Pancreas (tissue), 10 donors: ENCODE data around the gene CTSA. TPM values are rescaled to one million over a fixed set of nuclear protein-coding genes. Genes with fewer than 3 reads are reported as not detected.

Source experiments
- ATAC-seq, 4 donors: fragments of 200-7000 bp; cut with Tn5 transposase; one replicate each; pipeline versions ENCODE4 v1.8.0 to v1.9.1; 2020; ENCODE audit warnings: mild to moderate bottlenecking in 4 of 4, moderate library complexity in 4 of 4
- DNase-seq, 6 donors: peaks; one replicate each; pipeline ENCODE4 v3.0.0-alpha.2; 2020
- FAIRE-seq: peaks from 2 replicates; lab custom pipeline; 2012; peaks lifted over from hg19 to GRCh38; lab: Jason Lieb, UNC
- H3K27ac ChIP-seq, 4 donors: fragments of 200-600 bp; sonication (generic); 1 replicate in 3 of 4; 2 replicates in 1 of 4; pipeline versions ENCODE4 v1.5.0 to v1.8.0; 2020
- H3K27me3 ChIP-seq, 4 donors: fragments of 200-600 bp; one replicate each; pipeline ENCODE4 v1.8.0; 2021
- H3K36me3 ChIP-seq, 3 donors: fragments of 200-600 bp; sonication (generic) in 1 of 3; one replicate each; pipeline versions ENCODE4 v1.5.0 to v1.8.0; 2020 to 2021
- H3K4me1 ChIP-seq, 3 donors: fragments of 200-600 bp; one replicate each; pipeline ENCODE4 v1.8.0; 2021
- H3K4me3 ChIP-seq, 4 donors: fragments of 200-600 bp; sonication (generic) in 2 of 4; one replicate each; pipeline versions ENCODE4 v1.5.0 to v1.8.0; 2020 to 2021
- H3K9me3 ChIP-seq, 4 donors: fragments of 200-600 bp; one replicate each; pipeline ENCODE4 v1.8.0; 2021
- CTCF ChIP-seq, 4 donors: fragments of 200-600 bp; sonication (generic) in 3 of 4; IDR thresholded peaks; one replicate each; pipeline versions ENCODE4 v1.5.0 to v1.8.0; 2021; ENCODE audit warnings: antibody characterized with exemption in 4 of 4
- WGBS, 2 donors: extraction: QIAGEN DNeasy Blood & Tissue Kit; methylation state at CpG; one replicate each; pipeline ENCODE4 v1.1.7; 2013; 5-methylcytosine and 5-hydroxymethylcytosine counted together
- intact Hi-C, 3 donors: fragments of 100-400 bp; cut with DNase I; formaldehyde crosslinking; loops; one replicate each; pipeline versions ENCODE4 v1.11.1 to v1.14.2; 2022
- polyA plus RNA-seq, 2 donors: library from polyadenylated mRNA; stranded (reverse); fragments of 200-250 nt; gene quantifications; one replicate each; pipeline ENCODE4 v1.2.3, GENCODE V29; 2013
- total RNA-seq, 6 donors: library from RNA; stranded (reverse); fragmentation: NEBNext Ultra II Directional in 4 of 6; extraction: Animal tissue kit (Norgen Biotek cat#: 25700) in 4 of 6; gene quantifications; one replicate each; pipeline versions ENCODE4 v1.2.1 to v1.2.4, GENCODE V29; 2021 to 2023
- donor health status: healthy with polysubstance abuse.
- donor health status: DM: no; HTN: no; CAD: no; lungs with moderate emphysema.
- donor health status: DM: no; HTN: no; CAD: no.
- donor health status: control.
- donor health status: control.
- donor health status: Bipolar disorder and iron deficiency.
- donor health status: DM: yes; HTN: yes; CAD: no.
- donor health status: DM: no; HTN: no; CAD: no.
- donor health status: DM: no; HTN: no; CAD: no.
- donor health status: DM: yes; HTN: yes; CAD: no.

CTSA gene
- total and polyA plus RNA-seq, 8 donors, result 27.6 to 103 (median 55.9) TPM

GRCh38 chr20:45859916-45860315 is 31.2 kb upstream of the CTSA start:
- H3K27ac ChIP-seq, result no peak overlapping the region
- ATAC-seq (no peak), DNase-seq (no peak), FAIRE-seq (no peak)
- intact Hi-C loops, result no loop called here
- 97% methylated on average over 5 of the region's 5 CpGs for WGBS, 2 donors
- peaks cover 13 to 21% (median 14%) of the 10 kb centered on the region in 3 donors for H3K4me1 ChIP-seq
- H3K27me3 ChIP-seq, result no peaks in the 10 kb centered on the region
- no peak overlapping the region for H3K4me3 ChIP-seq
- no peaks in the 10 kb centered on the region for H3K36me3 ChIP-seq
- no peaks in the 10 kb centered on the region for H3K9me3 ChIP-seq
- TF ChIP-seq CTCF (IDR thresholded peaks at IDR 0.05), result no peak

DNA sequence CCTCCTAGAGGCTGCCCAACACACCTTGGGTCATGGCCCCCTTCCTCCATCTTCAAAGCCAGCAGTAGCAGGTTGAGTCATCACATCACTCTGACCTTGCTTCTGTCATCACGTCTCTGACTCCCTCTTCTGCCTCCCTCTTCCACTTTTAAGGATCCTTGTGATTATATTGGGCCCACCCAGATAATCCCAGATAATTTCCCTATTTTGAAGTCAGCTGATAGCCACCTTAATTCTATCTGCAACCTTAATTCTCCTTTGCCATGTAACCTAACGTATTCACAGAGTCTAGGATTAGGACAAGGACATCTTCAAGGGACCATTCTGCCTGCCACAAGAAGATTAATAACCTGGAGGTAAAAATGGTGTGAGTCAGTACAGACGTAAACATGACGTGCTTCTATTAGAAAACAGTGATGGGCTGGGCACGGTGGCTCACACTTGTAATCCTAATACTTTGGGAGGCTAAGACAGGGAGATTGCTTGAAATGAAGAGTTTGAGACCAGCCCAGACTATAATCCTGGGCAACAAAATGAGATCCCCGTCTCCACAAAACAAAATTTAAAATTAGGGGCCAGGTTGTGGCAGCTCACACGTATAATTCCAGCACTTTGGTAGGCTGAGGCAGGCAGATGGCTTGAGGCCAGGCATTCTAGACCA is 30.4 kb upstream of the CTSA start:
- Histone ChIP-seq H3K27ac (no peak overlapping the region), H3K36me3 (no peaks in the 10 kb centered on the region), H3K27me3 (no peaks in the 10 kb centered on the region), H3K9me3 (no peaks in the 10 kb centered on the region), H3K4me3 (no peak overlapping the region), H3K4me1 (peaks cover 8 to 14% (median 9%) of the 10 kb centered on the region in 3 donors)
- FAIRE-seq (no peak), ATAC-seq (no peak), DNase-seq (no peak)
- intact Hi-C loops, result no loop called here
- WGBS, 2 donors, result 70 to 76% methylated on average over 7 of the region's 7 CpGs
- TF ChIP-seq CTCF (IDR thresholded peaks at IDR 0.05), result no peak

DNA sequence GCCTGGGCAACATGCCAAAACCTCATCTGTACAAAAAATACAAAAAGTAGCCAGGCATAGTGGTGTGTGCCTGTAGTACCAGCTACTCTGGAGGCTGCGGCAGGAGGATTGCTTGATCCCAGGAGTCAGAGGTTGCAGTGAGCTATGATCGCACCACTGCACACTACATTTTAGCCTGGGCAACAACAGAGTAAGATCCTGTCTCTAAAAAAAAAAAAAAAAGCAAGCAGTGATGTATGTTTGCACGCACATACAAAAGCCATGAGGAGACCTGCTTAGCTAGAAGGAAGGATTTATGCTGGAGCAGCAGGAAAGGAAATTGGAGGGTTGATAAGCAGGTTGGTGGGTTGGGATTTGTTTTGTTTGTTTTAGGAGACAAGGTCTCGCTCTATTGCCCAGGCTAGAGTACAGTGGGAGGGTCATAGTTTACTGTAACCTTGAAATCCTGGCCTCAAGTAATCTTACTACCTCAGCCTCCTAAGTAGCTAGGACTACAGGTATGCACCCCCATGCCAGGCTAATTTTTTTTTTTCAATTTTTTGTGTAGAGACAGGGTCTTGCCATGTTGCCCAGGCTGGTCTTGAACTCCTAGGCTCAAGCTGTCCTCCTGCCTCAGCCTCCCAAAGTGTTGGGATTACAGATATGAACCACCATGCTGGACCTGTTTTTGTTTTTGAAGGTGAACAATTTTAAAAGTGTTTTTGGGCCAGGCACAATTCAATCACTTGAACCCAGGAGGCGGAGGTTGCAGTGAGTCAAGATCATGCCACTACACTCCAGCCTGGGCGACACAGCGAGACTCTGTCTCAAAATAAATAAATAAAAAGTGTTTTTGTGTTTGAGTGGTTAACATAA is 29.7 kb upstream of the CTSA start:
- 83 to 87% methylated on average over 7 of the region's 7 CpGs for WGBS, 2 donors
- no peak overlapping the region for H3K4me3 ChIP-seq
- FAIRE-seq (no peak), DNase-seq (no peak), ATAC-seq (no peak)
- H3K36me3 ChIP-seq, result no peaks in the 10 kb centered on the region
- H3K27me3 ChIP-seq, result no peaks in the 10 kb centered on the region
- no peaks in the 10 kb centered on the region for H3K9me3 ChIP-seq
- H3K4me1 ChIP-seq, result peaks cover under 1 to 8% (median 1%) of the 10 kb centered on the region in 3 donors
- H3K27ac ChIP-seq, result no peak overlapping the region
- intact Hi-C loops, result no loop called here
- TF ChIP-seq CTCF (IDR thresholded peaks at IDR 0.05), result no peak

DNA sequence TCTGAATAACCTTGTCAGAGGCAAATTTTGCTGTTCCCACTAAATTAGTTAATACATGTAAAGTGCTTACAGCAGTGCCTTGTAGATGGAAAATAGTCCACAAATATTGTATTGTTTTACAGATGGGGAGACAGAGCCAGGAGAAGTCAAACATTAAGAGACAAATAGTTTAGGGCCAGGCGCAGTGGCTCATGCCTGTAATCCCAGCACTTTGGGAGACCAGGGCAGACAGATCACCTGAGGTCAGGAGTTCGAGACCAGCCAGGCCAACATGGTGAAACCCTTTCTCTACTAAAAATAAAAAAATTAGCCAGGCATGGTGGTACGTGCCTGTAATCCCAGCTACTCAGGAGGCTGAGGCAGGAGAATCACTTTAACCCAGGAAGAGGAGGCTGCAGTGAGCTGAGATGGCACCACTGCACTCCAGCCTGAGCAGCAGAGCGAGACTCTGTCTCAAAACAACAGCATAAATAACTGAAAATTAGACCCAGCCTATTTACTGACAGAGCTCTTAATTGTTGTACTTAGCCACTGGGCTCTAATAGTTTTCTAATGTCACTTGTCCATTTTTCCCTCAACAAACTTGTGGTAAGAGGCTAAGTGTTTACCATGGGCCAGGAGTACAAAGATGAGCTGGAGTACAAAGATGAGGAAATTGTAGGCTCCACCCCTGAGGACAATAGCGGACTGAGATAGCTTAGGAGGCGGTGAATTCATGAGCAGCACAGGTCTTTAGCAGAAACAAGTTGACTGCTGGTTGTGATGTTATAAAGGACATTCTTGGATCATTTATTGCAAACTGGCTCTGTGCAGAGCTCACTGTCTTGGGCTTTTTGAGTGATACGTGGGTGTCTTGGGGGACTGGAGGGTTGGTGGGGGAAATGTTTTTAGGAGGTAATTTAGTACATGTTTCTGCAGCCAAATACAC is 27.3 kb upstream of the CTSA start:
- Histone ChIP-seq H3K9me3 (no peaks in the 10 kb centered on the region), H3K4me3 (no peak overlapping the region), H3K27me3 (no peaks in the 10 kb centered on the region), H3K4me1 (no peaks in the 10 kb centered on the region), H3K27ac (no peak overlapping the region), H3K36me3 (no peaks in the 10 kb centered on the region)
- ATAC-seq (no peak), FAIRE-seq (no peak), DNase-seq (no peak)
- 84 to 90% methylated on average over 7 of the region's 7 CpGs for WGBS, 2 donors
- no peak for TF ChIP-seq CTCF (IDR thresholded peaks at IDR 0.05)
- intact Hi-C loops, result no loop called here
